Loucy (cell line): ENCODE measurements around the gene PKD1.

Experiments used
- H2AFZ ChIP-seq: fragments of 200-600 bp; sonication (generic); 2 replicates; pipeline ENCODE4 v1.6.0; 2016; ENCODE audit warnings: antibody characterized with exemption, mild to moderate bottlenecking, low read length, moderate library complexity
- H3F3A ChIP-seq: fragments of 200-600 bp; 2 replicates; pipeline ENCODE4 v1.6.0; 2016; ENCODE audit warnings: antibody characterized with exemption, low read depth, mild to moderate bottlenecking
- H3K27me3 ChIP-seq: fragments of 200-600 bp; sonication (generic); 2 replicates; pipeline ENCODE4 v1.6.1; 2014; ENCODE audit warnings: low read length, mild to moderate bottlenecking; ENCODE audit not compliant: insufficient read depth, poor library complexity, severe bottlenecking
- H3K36me3 ChIP-seq: fragments of 200-600 bp; sonication (generic); 2 replicates; pipeline ENCODE4 v1.6.1; 2016; ENCODE audit warnings: low read length; ENCODE audit not compliant: insufficient read depth
- H3K4me1 ChIP-seq: fragments of 200-600 bp; sonication (generic); 2 replicates; pipeline ENCODE4 v1.5.1; 2014; ENCODE audit warnings: low read length, mild to moderate bottlenecking; ENCODE audit not compliant: insufficient read depth, poor library complexity, severe bottlenecking
- H3K4me2 ChIP-seq: fragments of 200-600 bp; sonication (generic); 2 replicates; pipeline ENCODE4 v1.6.0; 2014; ENCODE audit warnings: antibody characterized with exemption, low read length, low read depth, mild to moderate bottlenecking; ENCODE audit not compliant: poor library complexity, severe bottlenecking
- H3K4me3 ChIP-seq: fragments of 200-600 bp; sonication (generic); 2 replicates; pipeline ENCODE4 v1.5.1; 2014; ENCODE audit warnings: low read length, mild to moderate bottlenecking, mixed read lengths; ENCODE audit not compliant: poor library complexity, severe bottlenecking
- H3K79me2 ChIP-seq: fragments of 200-600 bp; sonication (generic); 2 replicates; pipeline ENCODE4 v1.6.1; 2014; ENCODE audit warnings: low read length; ENCODE audit not compliant: insufficient read depth
- H3K9ac ChIP-seq: fragments of 200-600 bp; sonication (generic); 2 replicates; pipeline ENCODE4 v1.6.0; 2014; ENCODE audit warnings: mild to moderate bottlenecking, low read depth, low read length, moderate library complexity; ENCODE audit not compliant: poor library complexity, severe bottlenecking
- H3K9me2 ChIP-seq: fragments of 200-600 bp; sonication (generic); replicated peaks from 2 replicates; pipeline ENCODE4 v1.6.1; 2016; ENCODE audit warnings: low read depth, low read length, mixed read lengths
- H3K9me3 ChIP-seq: fragments of 200-600 bp; sonication (generic); 2 replicates; pipeline ENCODE4 v1.6.1; 2014; ENCODE audit warnings: mild to moderate bottlenecking, antibody characterized with exemption, low read length, low read depth; ENCODE audit not compliant: insufficient read depth
- H4K20me1 ChIP-seq: fragments of 200-600 bp; sonication (generic); 2 replicates; pipeline ENCODE4 v1.6.0; 2014; ENCODE audit warnings: antibody characterized with exemption, low read length, mild to moderate bottlenecking; ENCODE audit not compliant: insufficient read depth, poor library complexity, severe bottlenecking
- EZH2phosphoT487 ChIP-seq: fragments of 200-600 bp; IDR thresholded peaks from 2 replicates; pipeline ENCODE4 v1.6.1; 2018; ENCODE audit warnings: antibody characterized with exemption, mild to moderate bottlenecking, moderate library complexity, borderline replicate concordance
- TF ChIP-seq, protein P1 (sequence below): fragments of 200-600 bp; sonication (generic); conservative IDR thresholded peaks from 2 replicates; pipeline ENCODE4 v1.5.1; 2014; ENCODE audit warnings: mild to moderate bottlenecking, antibody characterized with exemption, low read length

The PKD1 gene

DNA sequence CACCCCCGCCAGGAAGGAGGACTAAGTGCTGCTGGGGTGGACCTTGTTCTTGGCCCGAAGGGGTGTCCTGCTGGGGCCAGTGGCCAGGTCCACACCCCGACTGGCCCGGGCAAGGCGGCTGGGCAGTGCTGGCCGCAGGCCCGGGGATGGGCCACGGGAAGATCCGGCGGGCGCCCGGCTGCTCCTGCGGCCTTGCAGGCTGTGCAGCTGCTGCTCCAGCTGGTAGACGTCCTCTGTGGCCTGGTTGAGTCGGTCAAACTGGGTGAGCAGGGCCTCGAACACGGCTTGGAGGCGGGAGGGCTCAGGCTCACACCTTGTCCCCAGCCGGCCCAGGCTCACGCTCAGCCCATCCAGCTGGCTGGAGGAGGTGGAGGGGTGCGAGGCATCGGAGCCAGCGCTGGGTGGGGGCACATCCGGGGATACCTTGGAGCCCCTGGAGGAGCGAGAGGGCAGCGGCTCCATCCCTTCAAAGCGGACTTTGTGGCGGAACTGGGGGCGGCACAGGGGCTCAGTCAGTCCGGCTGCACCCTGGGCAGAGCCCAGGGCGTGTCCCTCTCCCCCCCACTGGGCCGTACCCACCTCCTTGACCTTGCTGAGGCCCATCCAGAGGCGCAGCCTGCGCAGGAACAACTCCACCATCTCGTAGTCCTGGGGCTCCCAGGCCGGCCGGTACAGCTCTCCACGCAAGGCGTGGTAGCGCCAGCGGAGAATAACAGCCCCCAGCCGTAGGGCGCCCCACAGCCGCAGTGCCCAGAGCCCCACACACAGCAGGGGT lies 45.8 kb downstream of the PKD1 start:
- Histone ChIP-seq H3K79me2 (no peaks in the 10 kb centered on the region), H3K9ac (no peak overlapping the region), H3K9me3 (no peaks in the 10 kb centered on the region), H3K9me2 (no peaks in the 10 kb centered on the region), H3K4me3 (no peak overlapping the region), H2AFZ (no peak overlapping the region), H3K27me3 (no peaks in the 10 kb centered on the region), H3K4me2 (no peak overlapping the region), H4K20me1 (no peaks in the 10 kb centered on the region), H3F3A (no peaks in the 10 kb centered on the region), H3K4me1 (no peaks in the 10 kb centered on the region), H3K36me3 (no peaks in the 10 kb centered on the region)
- TF ChIP-seq EZH2phosphoT487: no peak
- TF ChIP-seq, protein P1, sequence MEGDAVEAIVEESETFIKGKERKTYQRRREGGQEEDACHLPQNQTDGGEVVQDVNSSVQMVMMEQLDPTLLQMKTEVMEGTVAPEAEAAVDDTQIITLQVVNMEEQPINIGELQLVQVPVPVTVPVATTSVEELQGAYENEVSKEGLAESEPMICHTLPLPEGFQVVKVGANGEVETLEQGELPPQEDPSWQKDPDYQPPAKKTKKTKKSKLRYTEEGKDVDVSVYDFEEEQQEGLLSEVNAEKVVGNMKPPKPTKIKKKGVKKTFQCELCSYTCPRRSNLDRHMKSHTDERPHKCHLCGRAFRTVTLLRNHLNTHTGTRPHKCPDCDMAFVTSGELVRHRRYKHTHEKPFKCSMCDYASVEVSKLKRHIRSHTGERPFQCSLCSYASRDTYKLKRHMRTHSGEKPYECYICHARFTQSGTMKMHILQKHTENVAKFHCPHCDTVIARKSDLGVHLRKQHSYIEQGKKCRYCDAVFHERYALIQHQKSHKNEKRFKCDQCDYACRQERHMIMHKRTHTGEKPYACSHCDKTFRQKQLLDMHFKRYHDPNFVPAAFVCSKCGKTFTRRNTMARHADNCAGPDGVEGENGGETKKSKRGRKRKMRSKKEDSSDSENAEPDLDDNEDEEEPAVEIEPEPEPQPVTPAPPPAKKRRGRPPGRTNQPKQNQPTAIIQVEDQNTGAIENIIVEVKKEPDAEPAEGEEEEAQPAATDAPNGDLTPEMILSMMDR: no peak

DNA sequence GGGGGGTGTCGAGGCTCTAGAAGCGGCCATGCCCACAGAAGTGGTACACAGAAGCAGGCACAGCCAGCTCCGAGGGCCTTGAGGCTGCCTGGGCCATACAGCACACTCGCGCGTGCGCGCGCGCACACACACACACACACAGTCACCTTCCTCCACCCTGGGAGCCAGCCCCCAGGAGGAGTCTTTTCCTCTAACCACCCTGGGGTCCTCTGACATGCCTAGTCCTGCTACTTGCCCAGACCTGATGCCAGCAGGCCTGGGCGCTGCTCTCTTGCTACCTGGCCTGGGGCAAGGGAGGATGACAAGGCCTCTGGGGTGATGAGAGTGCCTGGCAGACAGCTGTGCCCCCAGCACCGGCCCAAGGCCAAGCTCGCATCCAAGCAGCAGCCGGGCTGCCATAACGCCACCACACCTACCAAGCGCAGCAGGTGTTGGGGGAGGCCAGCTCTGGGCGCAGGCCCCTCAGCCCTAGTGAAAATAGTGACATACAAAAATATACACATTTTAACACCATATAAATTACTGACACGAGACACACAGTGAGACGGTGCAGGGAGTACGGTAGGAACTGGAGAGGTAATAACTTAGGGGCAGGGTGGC lies 46.8 kb downstream of the PKD1 start:
- Histone ChIP-seq H3K4me3 (no peak overlapping the region), H3K4me1 (no peaks in the 10 kb centered on the region), H3K4me2 (no peak overlapping the region), H3K27me3 (no peaks in the 10 kb centered on the region), H3K9me3 (no peaks in the 10 kb centered on the region), H3K9ac (no peak overlapping the region), H3K9me2 (no peaks in the 10 kb centered on the region), H3K36me3 (no peaks in the 10 kb centered on the region), H3K79me2 (no peaks in the 10 kb centered on the region), H2AFZ (no peak overlapping the region), H3F3A (no peaks in the 10 kb centered on the region), H4K20me1 (no peaks in the 10 kb centered on the region)
- no peak for TF ChIP-seq EZH2phosphoT487
- TF ChIP-seq, protein P1: no peak

- H3K9me2 ChIP-seq: no peaks in the 10 kb centered on the region
- H3K9me3 ChIP-seq: no peaks in the 10 kb centered on the region
- TF ChIP-seq, protein P1: no peak
- no peak for TF ChIP-seq EZH2phosphoT487
- H3K9ac ChIP-seq: no peak overlapping the region
- no peaks in the 10 kb centered on the region for H3K79me2 ChIP-seq
- H3K4me3 ChIP-seq: no peak overlapping the region
- H3K4me2 ChIP-seq: no peak overlapping the region
- H3K36me3 ChIP-seq: no peaks in the 10 kb centered on the region
- no peaks in the 10 kb centered on the region for H3F3A ChIP-seq
- no peak overlapping the region for H2AFZ ChIP-seq
- H3K4me1 ChIP-seq: no peaks in the 10 kb centered on the region
- H3K27me3 ChIP-seq: no peaks in the 10 kb centered on the region
- H4K20me1 ChIP-seq: no peaks in the 10 kb centered on the region
Measured at GRCh38 chr16:2087748-2088631, 47.7 kb downstream of the PKD1 start.
